Measurements from ENCODE around the gene COMMD1.
"Not testable (repeated sequence)": the region's sequence is repeated elsewhere in the genome, so short reads cannot be mapped to it uniquely, and the experiment has no call there.

The COMMD1 gene

GRCh38 chr2:62000538-62000937 is 95.1 kb downstream of the COMMD1 start:
- in situ Hi-C loops (cut with MboI; ENCODE audit: low pct_unique_long_range_greater_than_20kb, low sequenced_read_pairs), result no loop called here
- DNase-seq, result no peak

DNA sequence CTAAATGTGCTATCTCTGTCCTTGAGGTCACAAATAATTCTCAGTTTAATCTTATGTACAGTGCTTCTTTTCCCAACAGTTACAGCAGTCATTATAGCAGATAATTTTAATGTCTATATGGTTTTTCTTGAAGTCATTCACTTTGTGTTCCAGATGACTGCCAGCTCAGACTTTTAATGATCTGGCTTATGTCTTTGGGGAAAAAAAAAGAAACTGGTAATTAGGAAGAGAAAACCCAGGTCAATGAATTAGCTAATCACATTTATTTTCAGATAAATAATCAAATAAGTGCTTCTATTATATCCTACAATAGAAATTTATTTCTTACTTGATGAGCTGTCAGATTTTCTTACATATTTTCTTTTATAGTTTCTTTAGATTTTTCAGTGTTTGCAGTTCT is 96.0 kb downstream of the COMMD1 start:
- no peak for DNase-seq
- in situ Hi-C loops (cut with MboI; ENCODE audit: low pct_unique_long_range_greater_than_20kb, low sequenced_read_pairs), result no loop called here

GRCh38 chr2:62004428-62004827 is 99.0 kb downstream of the COMMD1 start:
- DNase-seq; in situ Hi-C loops (cut with MboI; ENCODE audit: low pct_unique_long_range_greater_than_20kb, low sequenced_read_pairs): not testable (repeated sequence)

DNA sequence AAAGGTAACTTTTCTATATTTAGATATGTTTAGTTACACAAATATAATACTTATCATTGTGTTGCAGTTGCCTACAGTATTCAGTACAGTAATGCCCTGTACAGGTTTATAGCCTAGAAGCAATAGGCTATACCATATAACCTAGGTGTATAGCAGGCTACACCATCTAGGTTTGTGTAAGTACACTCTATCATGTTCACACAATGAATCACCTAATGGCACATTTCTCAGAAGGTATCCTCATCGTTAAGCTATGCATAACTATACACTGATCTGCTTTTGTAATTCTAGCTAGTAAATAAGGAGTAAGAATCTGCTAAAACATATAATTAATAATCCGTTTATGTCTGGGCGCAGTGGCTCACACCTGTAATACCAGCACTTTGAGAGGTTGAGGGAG is 102.1 kb downstream of the COMMD1 start:
- DNase-seq, result no peak
- in situ Hi-C loops (cut with MboI; ENCODE audit: low pct_unique_long_range_greater_than_20kb, low sequenced_read_pairs), result no loop called here

- no peak for DNase-seq
- in situ Hi-C loops (cut with MboI; ENCODE audit: low pct_unique_long_range_greater_than_20kb, low sequenced_read_pairs), result no loop called here
Observed at GRCh38 chr2:62010632-62011256, 105.3 kb downstream of the COMMD1 start.

GRCh38 chr2:62013641-62014040 is 108.2 kb downstream of the COMMD1 start:
- in situ Hi-C loops (cut with MboI; ENCODE audit: low pct_unique_long_range_greater_than_20kb, low sequenced_read_pairs), result no loop called here
- no peak for DNase-seq

DNA sequence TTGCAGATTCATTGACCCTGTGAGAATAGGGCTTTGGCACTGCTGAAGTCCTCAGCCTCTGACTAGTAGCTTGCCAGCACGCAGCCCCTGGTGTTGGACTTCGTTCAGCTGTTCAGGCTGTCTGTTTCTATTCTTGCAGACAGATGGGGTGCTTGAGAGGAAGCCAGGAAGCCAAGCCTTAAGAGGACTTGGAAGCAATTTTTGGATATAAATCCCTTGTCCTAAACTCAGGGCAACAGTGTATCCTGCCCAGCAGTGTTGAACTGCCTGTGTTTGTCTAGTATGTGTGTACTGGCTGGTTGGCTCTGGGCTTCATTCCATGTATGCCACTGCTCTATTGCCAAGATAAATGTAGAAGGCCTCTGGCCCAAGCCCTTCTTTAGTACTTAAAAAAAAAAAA is 108.6 kb downstream of the COMMD1 start:
- in situ Hi-C loops (cut with MboI; ENCODE audit: low pct_unique_long_range_greater_than_20kb, low sequenced_read_pairs), result no loop called here
- peak; percentile 38 for DNase-seq

- no peak for DNase-seq
- in situ Hi-C loops (cut with MboI; ENCODE audit: low pct_unique_long_range_greater_than_20kb, low sequenced_read_pairs), result no loop called here
Observed at GRCh38 chr2:62016957-62017356, 111.5 kb downstream of the COMMD1 start.

GRCh38 chr2:62029910-62030309 is 124.4 kb downstream of the COMMD1 start:
- no peak for DNase-seq
- in situ Hi-C loops (cut with MboI; ENCODE audit: low pct_unique_long_range_greater_than_20kb, low sequenced_read_pairs), result no loop called here

DNA sequence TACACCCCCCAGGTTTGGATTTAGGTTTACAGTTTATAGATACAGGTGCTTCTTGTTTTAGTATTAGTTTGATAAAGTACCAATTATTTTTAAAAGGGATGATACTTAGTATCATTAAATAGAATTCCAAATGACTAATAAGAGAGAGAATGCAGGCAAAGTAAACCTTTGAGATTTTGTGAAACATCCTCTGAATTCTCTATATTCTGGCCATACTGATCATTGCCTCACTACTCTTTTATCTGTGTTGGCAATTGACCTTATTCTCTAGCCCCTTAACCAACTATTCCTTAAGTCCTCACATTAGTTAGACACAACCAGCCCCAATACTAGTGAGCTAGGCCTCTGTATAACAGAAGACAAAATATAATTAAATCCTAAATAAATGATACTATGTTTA is 125.4 kb downstream of the COMMD1 start:
- no peak for DNase-seq
- in situ Hi-C loops (cut with MboI; ENCODE audit: low pct_unique_long_range_greater_than_20kb, low sequenced_read_pairs), result no loop called here

DNA sequence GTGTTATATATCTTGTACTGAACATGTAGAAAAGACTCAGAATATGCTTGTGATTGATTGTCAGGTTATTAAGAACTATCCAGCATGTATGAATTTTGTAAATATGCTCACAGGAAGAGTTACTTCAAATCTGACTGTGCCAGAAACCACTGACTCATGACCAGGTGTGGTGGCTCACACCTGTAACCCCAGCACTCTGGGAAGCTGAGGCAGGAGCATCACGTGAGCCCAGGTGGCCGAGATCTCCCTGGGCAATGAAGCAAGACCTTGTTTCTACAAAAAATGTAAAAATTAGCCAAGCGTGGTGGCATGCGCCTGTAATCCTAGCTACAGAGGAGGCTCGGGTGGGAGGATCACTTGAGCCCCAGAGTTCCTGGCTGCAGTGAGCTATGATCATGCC is 126.6 kb downstream of the COMMD1 start:
- in situ Hi-C loops (cut with MboI; ENCODE audit: low pct_unique_long_range_greater_than_20kb, low sequenced_read_pairs), result no loop called here
- no peak for DNase-seq

- in situ Hi-C loops (cut with MboI; ENCODE audit: low pct_unique_long_range_greater_than_20kb, low sequenced_read_pairs), result no loop called here
- DNase-seq, result no peak
Observed at GRCh38 chr2:62034715-62035114, 129.2 kb downstream of the COMMD1 start.

- in situ Hi-C loops (cut with MboI; ENCODE audit: low pct_unique_long_range_greater_than_20kb, low sequenced_read_pairs), result no loop called here
- DNase-seq, result no peak
Observed at GRCh38 chr2:62036229-62036628, 130.8 kb downstream of the COMMD1 start.

DNA sequence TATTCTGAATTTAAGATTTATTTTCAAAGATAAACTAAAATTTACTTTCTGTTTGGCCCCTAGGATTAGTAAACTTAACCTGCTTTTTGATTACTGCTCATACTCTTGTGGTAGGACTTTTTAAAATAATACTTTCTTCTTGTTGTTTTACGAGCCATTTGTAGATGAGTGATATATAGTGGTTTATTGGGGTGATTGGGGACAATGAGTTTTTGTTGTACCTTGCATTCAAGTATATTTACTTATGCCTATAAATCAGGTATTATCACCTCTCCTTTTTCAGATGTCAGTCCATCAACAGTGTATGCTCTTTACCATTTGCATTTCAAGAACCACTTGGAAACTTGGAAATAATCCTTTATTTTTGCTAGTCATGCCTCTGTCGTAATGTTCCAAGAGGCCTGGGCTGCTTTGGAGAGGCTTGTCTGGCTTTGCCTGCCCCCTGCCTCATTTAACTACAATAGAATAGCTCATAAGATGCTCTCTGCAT is 131.3 kb downstream of the COMMD1 start:
- in situ Hi-C loops (cut with MboI; ENCODE audit: low pct_unique_long_range_greater_than_20kb, low sequenced_read_pairs), result no loop called here
- DNase-seq, result no peak

GRCh38 chr2:62038975-62039771 is 133.7 kb downstream of the COMMD1 start:
- DNase-seq, result peak; percentile 95
- in situ Hi-C loops (cut with MboI; ENCODE audit: low pct_unique_long_range_greater_than_20kb, low sequenced_read_pairs), result no loop called here

DNA sequence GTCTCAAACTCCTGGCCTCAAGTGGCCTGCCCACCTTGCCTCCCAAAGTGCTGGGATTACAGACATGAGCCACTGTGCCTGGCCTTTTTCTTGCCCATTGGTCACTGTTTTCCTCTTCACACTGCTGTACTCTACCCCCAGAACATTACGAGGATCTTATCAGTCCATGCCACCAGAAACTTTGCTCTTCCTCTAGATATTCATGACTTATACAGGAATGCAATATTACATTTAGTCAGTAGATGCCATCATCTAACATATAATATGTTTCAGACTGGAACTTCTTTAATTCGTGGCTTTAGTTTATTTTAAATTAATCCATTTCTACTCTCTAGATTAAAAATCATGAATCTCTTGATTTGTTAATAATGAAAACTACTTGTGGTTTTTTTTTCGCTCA is 135.5 kb downstream of the COMMD1 start:
- in situ Hi-C loops (cut with MboI; ENCODE audit: low pct_unique_long_range_greater_than_20kb, low sequenced_read_pairs), result no loop called here
- peak; percentile 23 for DNase-seq

- in situ Hi-C loops (cut with MboI; ENCODE audit: low pct_unique_long_range_greater_than_20kb, low sequenced_read_pairs), result not testable (repeated sequence)
- DNase-seq, result peak; percentile 73
Observed at GRCh38 chr2:62041701-62042385, 136.4 kb downstream of the COMMD1 start.

GRCh38 chr2:62042400-62042799 is 136.9 kb downstream of the COMMD1 start:
- DNase-seq, result no peak
- in situ Hi-C loops (cut with MboI; ENCODE audit: low pct_unique_long_range_greater_than_20kb, low sequenced_read_pairs), result no loop called here

- DNase-seq, result no peak
Observed at GRCh38 chr2:62042944-62043343, 137.5 kb downstream of the COMMD1 start.

DNA sequence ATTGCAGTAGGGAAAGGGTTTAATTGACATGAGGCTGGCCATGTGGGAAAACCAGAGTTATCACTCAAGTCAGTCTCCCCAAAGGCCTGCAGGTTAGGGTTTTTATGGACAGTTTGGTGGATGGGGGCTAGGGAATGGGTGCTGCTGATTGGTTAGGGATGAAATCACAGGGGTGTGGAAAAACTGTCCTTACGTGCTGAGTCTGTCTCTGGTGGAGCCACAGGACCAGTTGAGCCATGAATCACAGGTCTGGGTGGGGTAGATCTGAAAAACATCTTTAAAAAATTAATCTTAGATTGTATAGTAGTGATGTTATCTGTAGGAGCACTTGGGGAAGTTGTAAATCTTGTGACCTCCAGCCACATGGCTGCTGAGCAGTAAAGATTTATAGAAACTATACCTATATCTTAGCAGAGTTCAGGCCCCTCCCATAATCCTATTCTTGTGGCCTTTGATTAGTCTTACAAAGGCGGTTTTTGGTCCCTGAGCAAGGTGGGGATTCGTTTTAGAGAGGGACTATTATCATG is 139.6 kb downstream of the COMMD1 start:
- in situ Hi-C loops (cut with MboI; ENCODE audit: low pct_unique_long_range_greater_than_20kb, low sequenced_read_pairs), result no loop called here
- no peak for DNase-seq

More at GRCh38 chr2:62042944-62043343, 137.5 kb downstream of the COMMD1 start:
- in situ Hi-C loops (cut with MboI; ENCODE audit: low pct_unique_long_range_greater_than_20kb, low sequenced_read_pairs), result no loop called here

Data from KBM-7 (cell line).